Measurements from ENCODE around the gene RANBP10.
"Not testable (repeated sequence)": the region's sequence is repeated elsewhere in the genome, so short reads cannot be mapped to it uniquely, and the experiment has no call there.

The RANBP10 gene

GRCh38 chr16:67713647-67714273 is 92.6 kb downstream of the RANBP10 start:
- DNase-seq (ENCODE audit: low spot score) = no peak

GRCh38 chr16:67710607-67711006 is 95.8 kb downstream of the RANBP10 start:
- no peak for DNase-seq (ENCODE audit: low spot score)

- no peak for DNase-seq (ENCODE audit: low spot score)
These were observed 97.3 kb downstream of the RANBP10 start for GRCh38 chr16:67709050-67709449.

- peak; percentile 59 for DNase-seq (ENCODE audit: low spot score)
These were observed 98.0 kb downstream of the RANBP10 start for GRCh38 chr16:67708368-67708771.

GRCh38 chr16:67707790-67708189 is 98.6 kb downstream of the RANBP10 start:
- DNase-seq (ENCODE audit: low spot score) = no peak

- DNase-seq (ENCODE audit: low spot score) = no peak
These were observed 99.2 kb downstream of the RANBP10 start for GRCh38 chr16:67707210-67707609.

- no peak for DNase-seq (ENCODE audit: low spot score)
These were observed 102.2 kb downstream of the RANBP10 start for GRCh38 chr16:67704110-67704509.

- no peak for DNase-seq (ENCODE audit: low spot score)
These were observed 102.7 kb downstream of the RANBP10 start for GRCh38 chr16:67703626-67704025.

GRCh38 chr16:67702130-67702529 is 104.2 kb downstream of the RANBP10 start:
- DNase-seq (ENCODE audit: low spot score) = no peak

- no peak for DNase-seq (ENCODE audit: low spot score)
These were observed 104.9 kb downstream of the RANBP10 start for GRCh38 chr16:67701420-67701819.

- no peak for DNase-seq (ENCODE audit: low spot score)
These were observed 107.1 kb downstream of the RANBP10 start for GRCh38 chr16:67699265-67699664.

- DNase-seq (ENCODE audit: low spot score) = no peak
These were observed 108.8 kb downstream of the RANBP10 start for GRCh38 chr16:67697422-67698185.

- DNase-seq (ENCODE audit: low spot score) = no peak
These were observed 111.7 kb downstream of the RANBP10 start for GRCh38 chr16:67694611-67695010.

GRCh38 chr16:67693517-67694285 is 112.7 kb downstream of the RANBP10 start:
- DNase-seq (ENCODE audit: low spot score) = not testable (repeated sequence)

GRCh38 chr16:67685388-67686112 is 120.8 kb downstream of the RANBP10 start:
- DNase-seq (ENCODE audit: low spot score) = no peak

GRCh38 chr16:67683767-67684166 is 122.6 kb downstream of the RANBP10 start:
- no peak for DNase-seq (ENCODE audit: low spot score)

GRCh38 chr16:67679935-67680897 is 126.1 kb downstream of the RANBP10 start:
- no peak for DNase-seq (ENCODE audit: low spot score)

GRCh38 chr16:67678354-67679023 is 127.9 kb downstream of the RANBP10 start:
- DNase-seq (ENCODE audit: low spot score) = no peak

GRCh38 chr16:67677712-67678111 is 128.6 kb downstream of the RANBP10 start:
- no peak for DNase-seq (ENCODE audit: low spot score)

- no peak for DNase-seq (ENCODE audit: low spot score)
These were observed 129.4 kb downstream of the RANBP10 start for GRCh38 chr16:67676939-67677338.

All from RKO (cell line).